GM06990 (cell line): ENCODE results near the gene ZNF469.

Experiments
- DNase-seq: peaks from one replicate; pipeline ENCODE4 v3.0.0-alpha.2; 2011; ENCODE audit not compliant: insufficient read length; ENCODE audit errors: extremely low read depth
- H3K27me3 ChIP-seq: replicated peaks from 2 replicates; pipeline ENCODE4 v1.6.0; 2011; ENCODE audit warnings: low read length; ENCODE audit not compliant: control insufficient read depth, insufficient read depth
- H3K36me3 ChIP-seq: 2 replicates; pipeline ENCODE4 v1.5.1; 2011; ENCODE audit warnings: low read length; ENCODE audit not compliant: control insufficient read depth, insufficient read depth
- H3K4me3 ChIP-seq: replicated peaks from 2 replicates; pipeline ENCODE4 v1.5.1; 2011; ENCODE audit warnings: low read depth, mild to moderate bottlenecking, control low read depth, low read length
- CTCF ChIP-seq: IDR thresholded peaks from 2 replicates; pipeline ENCODE4 v1.5.1; 2011; ENCODE audit warnings: low read length, control low read depth, mild to moderate bottlenecking, inconsistent platforms; ENCODE audit not compliant: insufficient read depth, poor library complexity, severe bottlenecking

Gene ZNF469

GRCh38 chr16:88380099-88380498, 2.7 kb upstream of the ZNF469 start:
- Histone ChIP-seq H3K36me3 (no peaks in the 10 kb centered on the region), H3K4me3 (no peak overlapping the region), H3K27me3 (no peaks in the 10 kb centered on the region)
- no peak for TF ChIP-seq CTCF
- no peak for DNase-seq

DNA sequence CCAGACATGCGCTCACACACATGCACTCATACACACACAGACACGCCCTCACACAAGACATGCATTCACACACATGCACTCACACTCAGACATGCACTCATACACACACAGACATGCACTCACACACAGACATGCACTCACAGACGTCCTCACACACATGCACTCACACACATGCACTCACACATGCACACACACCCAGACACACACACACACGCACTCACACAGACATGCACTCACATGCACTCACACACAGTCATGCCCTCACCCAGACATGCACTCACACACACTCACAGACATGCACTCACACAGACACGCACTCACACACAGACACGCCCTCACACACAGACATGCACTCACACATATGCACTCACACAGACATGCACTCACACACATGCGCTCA, 2.1 kb upstream of the ZNF469 start:
- DNase-seq: no peak
- Histone ChIP-seq H3K4me3 (no peak overlapping the region), H3K36me3 (no peaks in the 10 kb centered on the region), H3K27me3 (no peaks in the 10 kb centered on the region)
- no peak for TF ChIP-seq CTCF

DNA sequence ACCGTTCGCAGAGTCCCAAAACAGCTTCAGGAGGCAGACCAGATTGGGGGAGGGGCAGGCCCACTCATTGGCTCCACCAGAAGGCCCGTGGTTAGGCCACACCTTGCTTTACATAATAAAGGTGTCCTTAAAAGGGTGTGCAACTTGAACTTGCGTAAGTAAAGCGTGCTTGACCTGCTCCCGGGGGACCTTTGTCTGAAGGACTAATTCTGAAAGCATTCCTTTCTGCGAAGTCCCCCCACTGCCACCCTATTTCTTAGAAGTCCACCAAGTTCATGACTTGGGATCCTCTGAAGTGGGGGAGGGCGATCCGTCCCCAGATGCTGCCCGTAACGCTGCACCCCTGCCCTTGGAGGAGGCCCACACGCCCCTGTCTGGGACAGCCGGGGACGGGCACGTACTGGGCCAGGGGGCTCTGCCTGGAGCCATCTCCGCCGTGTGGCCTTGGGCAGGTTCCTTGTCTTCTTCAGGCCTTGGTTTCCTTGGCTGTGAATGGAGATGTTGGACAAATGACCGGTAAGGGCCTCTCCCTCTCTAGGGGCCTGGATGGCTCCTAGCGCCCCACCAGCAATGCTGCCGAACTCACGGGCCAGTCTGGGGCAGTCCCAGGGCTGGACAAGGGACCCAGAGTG, 823 bp upstream of the ZNF469 start:
- H3K27me3 ChIP-seq: no peaks in the 10 kb centered on the region
- TF ChIP-seq CTCF: no peak
- no peak overlapping the region for H3K4me3 ChIP-seq
- H3K36me3 ChIP-seq: no peaks in the 10 kb centered on the region
- no peak for DNase-seq

GRCh38 chr16:88383401-88384221, 852 bp downstream of the ZNF469 start:
- no peak for DNase-seq
- Histone ChIP-seq H3K4me3 (no peak overlapping the region), H3K36me3 (no peaks in the 10 kb centered on the region), H3K27me3 (no peaks in the 10 kb centered on the region)
- TF ChIP-seq CTCF: no peak

- H3K27me3 ChIP-seq: no peaks in the 10 kb centered on the region
- TF ChIP-seq CTCF: no peak
- no peak overlapping the region for H3K4me3 ChIP-seq
- no peak for DNase-seq
- no peaks in the 10 kb centered on the region for H3K36me3 ChIP-seq
These were observed 1.7 kb downstream of the ZNF469 start for GRCh38 chr16:88384222-88385111.
